Measurements from ENCODE around the gene MYL6. TPM values are rescaled to one million over a fixed set of nuclear protein-coding genes. Genes with fewer than 3 reads are reported as not detected.

Gene MYL6
- total RNA-seq, 1 experiment from 2014 or later = 554 TPM

GRCh38 chr12:56159482-56160192 lies 1.5 kb downstream of the MYL6 start:
- Histone ChIP-seq H2AFZ (ENCODE audit: low read depth, low read length, poor library complexity, severe bottlenecking) (no peak overlapping the region), H3K79me2 (ENCODE audit: insufficient read depth, low read length) (peaks cover 43% of the 10 kb centered on the region), H3K4me1 (ENCODE audit: control insufficient read depth in 1 of 2, insufficient read depth in 2 of 2, low read length in 2 of 2) (peaks cover 12 to 24% of the 10 kb centered on the region in 2 experiments), H4K20me1 (ENCODE audit: insufficient read depth) (no peaks in the 10 kb centered on the region), H3K9me3 (ENCODE audit: control insufficient read depth in 1 of 2, insufficient read depth in 1 of 2, low read depth in 1 of 2, low read length in 2 of 2) (no peaks in the 10 kb centered on the region), H3K4me3 (replicated peaks in 1 of 2; ENCODE audit: low read depth in 1 of 2, low read length in 2 of 2) (peak overlapping the region; percentile 78 to 96), H3K36me3 (ENCODE audit: control insufficient read depth in 1 of 2, insufficient read depth in 2 of 2, low read length in 2 of 2) (peaks cover 41 to 50% of the 10 kb centered on the region in 2 experiments; a peak in 3 of 4 replicates), H3K4me2 (ENCODE audit: low read length) (peak overlapping the region; percentile 96), H3K27ac (ENCODE audit: low read depth, low read length) (peak overlapping the region; percentile 85), H3K27me3 (ENCODE audit: insufficient read depth, low read length) (no peaks in the 10 kb centered on the region), H3K9ac (ENCODE audit: low read length) (peak overlapping the region; percentile 99), H3K9me2 (ENCODE audit: insufficient read depth) (no peaks in the 10 kb centered on the region)
- CTCF ChIA-PET = interaction anchor here (0.9 to 1.4 kb wide), 3 partner anchors 30 to 42 kb away, joined by 3 to 5 read pairs (median 4); partner anchors contain the start of genes SMARCC2 and ZC3H10
- DNase-seq (ENCODE audit: low read depth, low spot score) (no peak), ATAC-seq (no peak)
- TF ChIP-seq, protein P1, sequence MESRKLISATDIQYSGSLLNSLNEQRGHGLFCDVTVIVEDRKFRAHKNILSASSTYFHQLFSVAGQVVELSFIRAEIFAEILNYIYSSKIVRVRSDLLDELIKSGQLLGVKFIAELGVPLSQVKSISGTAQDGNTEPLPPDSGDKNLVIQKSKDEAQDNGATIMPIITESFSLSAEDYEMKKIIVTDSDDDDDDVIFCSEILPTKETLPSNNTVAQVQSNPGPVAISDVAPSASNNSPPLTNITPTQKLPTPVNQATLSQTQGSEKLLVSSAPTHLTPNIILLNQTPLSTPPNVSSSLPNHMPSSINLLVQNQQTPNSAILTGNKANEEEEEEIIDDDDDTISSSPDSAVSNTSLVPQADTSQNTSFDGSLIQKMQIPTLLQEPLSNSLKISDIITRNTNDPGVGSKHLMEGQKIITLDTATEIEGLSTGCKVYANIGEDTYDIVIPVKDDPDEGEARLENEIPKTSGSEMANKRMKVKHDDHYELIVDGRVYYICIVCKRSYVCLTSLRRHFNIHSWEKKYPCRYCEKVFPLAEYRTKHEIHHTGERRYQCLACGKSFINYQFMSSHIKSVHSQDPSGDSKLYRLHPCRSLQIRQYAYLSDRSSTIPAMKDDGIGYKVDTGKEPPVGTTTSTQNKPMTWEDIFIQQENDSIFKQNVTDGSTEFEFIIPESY (IDR thresholded peaks at IDR 0.05; ENCODE audit: extremely low read depth, insufficient replicate concordance, low read length) = no peak
- peak; percentile 16 for TF ChIP-seq POLR2AphosphoS5 (IDR thresholded peaks at IDR 0.05; ENCODE audit: low read depth, low read length)
- intact Hi-C loops (cut with micrococcal nuclease) = loop anchor here (2.0 kb wide), 1 partner anchor 41 kb away; the partner anchor contains the start of gene ZC3H10
- RAD21 ChIA-PET (ENCODE audit: low non-redundant PET in 1 of 2, low total read pairs in 2 of 2, uncharacterized antibody in 2 of 2, unreplicated experiment in 2 of 2) = no interaction called here
- no TSS peak for BruUV-seq (replicated peaks)
- POLR2A ChIA-PET = interaction anchor here (1.3 to 1.8 kb wide), 2 partner anchors 32 to 42 kb away, joined by 5 to 7 read pairs; partner anchors contain the start of genes ESYT1 and ZC3H10

GRCh38 chr12:56160193-56160763 lies 2.1 kb downstream of the MYL6 start:
- TF ChIP-seq POLR2AphosphoS5 (IDR thresholded peaks at IDR 0.05; ENCODE audit: low read depth, low read length) = peak; percentile 45; the same call in 1 of the 2 replicates
- no peak for TF ChIP-seq POLR2A (IDR thresholded peaks at IDR 0.05; ENCODE audit: borderline replicate concordance, extremely low read depth, insufficient read depth, insufficient read length)
- Histone ChIP-seq H3K9me3 (ENCODE audit: control insufficient read depth in 1 of 2, insufficient read depth in 1 of 2, low read depth in 1 of 2, low read length in 2 of 2) (no peaks in the 10 kb centered on the region), H3K4me3 (replicated peaks in 1 of 2; ENCODE audit: low read depth in 1 of 2, low read length in 2 of 2) (no peak overlapping the region), H3K36me3 (ENCODE audit: control insufficient read depth in 1 of 2, insufficient read depth in 2 of 2, low read length in 2 of 2) (peaks cover 45 to 50% of the 10 kb centered on the region in 2 experiments; a peak in 3 of 4 replicates), H3K4me1 (ENCODE audit: control insufficient read depth in 1 of 2, insufficient read depth in 2 of 2, low read length in 2 of 2) (peaks cover 12 to 24% of the 10 kb centered on the region in 2 experiments), H2AFZ (ENCODE audit: low read depth, low read length, poor library complexity, severe bottlenecking) (no peak overlapping the region), H3K79me2 (ENCODE audit: insufficient read depth, low read length) (peaks cover 43% of the 10 kb centered on the region), H4K20me1 (ENCODE audit: insufficient read depth) (no peaks in the 10 kb centered on the region), H3K27ac (ENCODE audit: low read depth, low read length) (peak overlapping the region; percentile 85), H3K27me3 (ENCODE audit: insufficient read depth, low read length) (no peaks in the 10 kb centered on the region), H3K4me2 (ENCODE audit: low read length) (peak overlapping the region; percentile 96; the same call in 1 of the 2 replicates), H3K9ac (ENCODE audit: low read length) (no peak overlapping the region), H3K9me2 (ENCODE audit: insufficient read depth) (no peaks in the 10 kb centered on the region)
- BruUV-seq (replicated peaks) = no TSS peak
- RAD21 ChIA-PET (ENCODE audit: low non-redundant PET in 1 of 2, low total read pairs in 2 of 2, uncharacterized antibody in 2 of 2, unreplicated experiment in 2 of 2) = no interaction called here
- POLR2A ChIA-PET = interaction anchor here (1.7 kb wide), 1 partner anchor 43 kb away, joined by 7 read pairs; the partner anchor contains the start of genes RPL41 and ZC3H10
- CTCF ChIA-PET = interaction anchor here (0.9 kb wide), 1 partner anchor 30 kb away, joined by 3 read pairs; no protein-coding TSS in a partner anchor
- no peak for ATAC-seq
- no peak for DNase-seq (ENCODE audit: low read depth, low spot score)
- intact Hi-C loops (cut with micrococcal nuclease) = no loop called here

All from HCT116 (cell line).